ACC112 (cell line): ENCODE data around the gene C5orf15.
A peak's percentile ranks its signal among the peaks of the same experiment; 100 is the strongest.

Experiments used
- H2AFZ ChIP-seq: fragments of 200-600 bp; sonication (generic); one replicate; pipeline ENCODE4 v1.6.0; 2017; ENCODE audit warnings: antibody characterized with exemption, low read length; ENCODE audit not compliant: unreplicated experiment
- H3K27ac ChIP-seq: fragments of 200-600 bp; sonication (generic); 2 replicates; pipeline ENCODE4 v1.5.1; 2014; ENCODE audit warnings: low read depth, mild to moderate bottlenecking, antibody characterized with exemption, low read length, moderate library complexity
- H3K27me3 ChIP-seq: fragments of 200-600 bp; sonication (generic); 2 replicates; pipeline ENCODE4 v1.6.1; 2014; ENCODE audit warnings: mild to moderate bottlenecking, antibody characterized with exemption, low read length, moderate library complexity, mixed read lengths; ENCODE audit not compliant: insufficient read depth
- H3K36me3 ChIP-seq: fragments of 200-600 bp; sonication (generic); 2 replicates; pipeline ENCODE4 v1.6.1; 2016; ENCODE audit warnings: mild to moderate bottlenecking, antibody characterized with exemption, low read length, moderate library complexity, mixed read lengths; ENCODE audit not compliant: insufficient read depth
- H3K4me1 ChIP-seq: fragments of 200-600 bp; sonication (generic); one replicate; pipeline ENCODE4 v1.6.1; 2016; ENCODE audit warnings: low read length, mixed read lengths; ENCODE audit not compliant: insufficient read depth, unreplicated experiment, control insufficient read depth
- H3K4me3 ChIP-seq: fragments of 200-600 bp; sonication (generic); 2 replicates; pipeline ENCODE4 v1.5.1; 2014; ENCODE audit warnings: mild to moderate bottlenecking, low read depth, low read length
- H3K79me2 ChIP-seq: fragments of 200-600 bp; sonication (generic); one replicate; pipeline ENCODE4 v1.6.0; 2016; ENCODE audit warnings: low read length; ENCODE audit not compliant: control insufficient read depth, unreplicated experiment, insufficient read depth

The C5orf15 gene

DNA sequence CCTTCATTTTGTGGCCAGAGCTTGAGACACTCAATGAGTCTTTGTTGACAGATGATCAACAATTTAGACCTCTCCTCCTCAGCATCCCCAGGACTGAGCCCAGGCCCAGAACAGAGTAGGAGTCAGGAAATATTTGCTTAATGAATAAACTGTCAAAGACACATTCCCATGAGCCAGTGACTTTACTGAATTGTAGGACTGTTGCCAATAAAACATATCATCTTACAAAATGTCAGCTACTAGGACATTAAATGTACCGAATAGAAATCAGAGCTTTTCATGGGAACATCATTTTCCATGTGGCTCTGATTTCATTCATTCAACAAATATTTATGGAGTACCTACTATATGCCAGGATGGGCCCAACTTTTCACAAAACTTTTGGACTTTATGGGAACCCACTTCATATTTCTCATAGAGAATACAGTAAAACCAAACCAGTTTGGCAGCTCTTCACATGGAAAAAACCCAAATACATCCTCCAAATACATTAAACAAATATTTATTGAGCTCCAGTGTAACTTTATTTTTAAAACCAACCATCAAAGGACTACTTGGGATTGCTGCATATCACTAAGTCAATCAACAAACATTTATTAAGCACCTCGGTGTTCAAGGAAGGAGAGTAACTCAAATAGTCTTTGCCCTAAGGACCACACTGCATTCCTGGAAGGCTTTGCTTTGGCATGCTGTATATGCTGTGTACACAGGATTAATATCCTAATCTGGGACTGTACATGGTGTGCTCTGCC, 24.9 kb upstream of the C5orf15 start:
- H3K36me3 ChIP-seq = peaks cover 15% of the 10 kb centered on the region
- H2AFZ ChIP-seq = no peak overlapping the region
- H3K27me3 ChIP-seq = no peaks in the 10 kb centered on the region
- H3K4me3 ChIP-seq = no peak overlapping the region
- H3K27ac ChIP-seq = peak overlapping the region; percentile 61
- peaks cover 50% of the 10 kb centered on the region for H3K4me1 ChIP-seq
- peaks cover 89% of the 10 kb centered on the region for H3K79me2 ChIP-seq

DNA sequence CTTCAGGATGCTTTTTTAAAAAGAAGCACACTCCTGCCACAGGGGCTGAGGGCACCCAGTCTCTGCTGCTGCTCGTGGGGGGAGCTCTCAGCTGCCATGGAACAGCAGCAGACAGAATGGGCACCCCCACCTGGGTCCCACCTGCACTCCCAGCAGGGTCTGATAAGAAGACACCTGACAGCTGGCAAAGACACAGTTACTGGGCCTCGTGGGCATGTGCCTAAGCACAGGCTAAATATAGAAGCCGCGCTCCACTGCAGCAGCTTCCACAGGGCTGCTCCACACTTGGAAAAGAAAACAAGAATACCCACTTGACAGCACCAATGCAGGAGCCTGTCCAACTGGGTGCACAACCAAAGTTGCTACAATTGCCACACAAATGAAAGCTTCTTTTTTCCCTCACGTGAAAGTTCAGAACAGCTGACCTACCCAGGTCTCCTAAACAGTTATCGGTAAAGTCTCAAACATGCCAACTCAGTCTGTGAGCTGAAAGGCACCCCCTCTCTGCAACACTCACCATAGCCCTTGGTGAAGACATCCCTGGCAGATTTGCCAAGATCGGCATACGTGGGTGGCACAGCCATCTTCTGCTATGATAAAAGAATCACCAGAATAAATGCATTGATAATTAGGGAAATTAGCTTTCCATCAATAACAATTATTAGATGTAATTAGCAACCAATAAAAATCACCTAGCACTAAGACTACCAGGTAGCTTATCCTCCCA, 24.2 kb upstream of the C5orf15 start:
- peaks cover 86% of the 10 kb centered on the region for H3K79me2 ChIP-seq
- H3K4me3 ChIP-seq = no peak overlapping the region

DNA sequence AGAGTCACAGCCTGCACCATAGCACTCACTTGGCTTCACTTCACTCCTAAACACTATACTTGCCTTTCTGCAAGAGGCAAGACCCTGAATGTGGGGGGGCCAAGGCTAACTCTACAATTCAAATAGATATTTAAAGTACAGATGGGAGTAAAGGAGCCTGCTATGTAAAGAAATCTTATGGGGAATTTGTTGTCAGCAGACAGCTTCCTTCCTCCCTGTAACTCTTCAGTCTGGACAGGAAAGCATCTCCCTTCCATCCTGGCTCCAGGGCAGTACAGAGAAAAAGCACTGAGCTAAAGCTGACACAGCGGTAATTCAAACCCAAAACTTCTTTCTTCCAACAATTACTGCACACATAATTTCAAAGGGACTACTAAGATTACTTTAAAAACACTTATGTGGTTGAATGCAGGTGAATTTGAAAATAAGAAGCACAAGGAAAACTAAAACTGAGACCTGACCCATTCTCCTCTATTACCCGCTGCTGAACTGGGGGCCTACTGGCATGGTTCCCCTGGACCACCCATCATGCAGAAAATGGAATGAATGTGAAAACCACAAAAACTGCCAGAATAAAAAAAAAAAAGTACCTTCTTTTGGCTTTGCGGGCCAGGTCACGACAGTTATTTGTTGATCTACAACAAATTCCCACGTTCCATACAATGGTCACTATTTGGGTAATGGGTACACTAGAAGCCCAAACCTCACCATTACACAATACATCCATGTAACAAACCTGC, 22.9 kb upstream of the C5orf15 start:
- Histone ChIP-seq H3K36me3 (peaks cover 30% of the 10 kb centered on the region), H3K79me2 (peaks cover 88% of the 10 kb centered on the region), H3K27me3 (no peaks in the 10 kb centered on the region), H2AFZ (no peak overlapping the region), H3K27ac (no peak overlapping the region), H3K4me1 (peaks cover 42% of the 10 kb centered on the region), H3K4me3 (no peak overlapping the region)

More for the DNA sequence above, 24.2 kb upstream of the C5orf15 start:
- Histone ChIP-seq H3K27ac (peak overlapping the region; percentile 61; the same call in 1 of the 2 replicates), H3K4me1 (peaks cover 50% of the 10 kb centered on the region), H3K36me3 (peaks cover 20% of the 10 kb centered on the region), H3K27me3 (no peaks in the 10 kb centered on the region), H2AFZ (no peak overlapping the region)

DNA sequence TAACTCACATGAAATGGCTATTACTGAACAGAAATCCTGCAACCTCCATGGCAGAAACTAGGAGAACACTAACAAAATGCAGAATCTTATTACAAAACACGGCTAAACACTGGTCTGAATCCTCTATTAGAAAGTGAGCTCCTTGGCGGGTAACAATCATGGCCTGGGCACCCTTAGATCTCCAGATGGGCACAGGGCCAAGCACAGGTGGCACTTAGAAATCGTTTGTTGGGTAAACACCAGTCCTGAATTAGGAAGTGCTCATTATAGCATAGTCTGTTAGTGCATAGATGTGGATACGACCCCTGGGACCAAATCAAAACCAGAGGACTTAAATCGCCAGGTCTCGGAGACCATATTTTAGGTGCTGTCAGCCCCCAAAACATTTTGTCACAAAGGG, 22.0 kb upstream of the C5orf15 start:
- Histone ChIP-seq H3K4me3 (no peak overlapping the region), H3K79me2 (peaks cover 88% of the 10 kb centered on the region), H3K27ac (no peak overlapping the region), H3K36me3 (peaks cover 30% of the 10 kb centered on the region), H3K4me1 (peaks cover 41% of the 10 kb centered on the region), H3K27me3 (no peaks in the 10 kb centered on the region), H2AFZ (no peak overlapping the region)

DNA sequence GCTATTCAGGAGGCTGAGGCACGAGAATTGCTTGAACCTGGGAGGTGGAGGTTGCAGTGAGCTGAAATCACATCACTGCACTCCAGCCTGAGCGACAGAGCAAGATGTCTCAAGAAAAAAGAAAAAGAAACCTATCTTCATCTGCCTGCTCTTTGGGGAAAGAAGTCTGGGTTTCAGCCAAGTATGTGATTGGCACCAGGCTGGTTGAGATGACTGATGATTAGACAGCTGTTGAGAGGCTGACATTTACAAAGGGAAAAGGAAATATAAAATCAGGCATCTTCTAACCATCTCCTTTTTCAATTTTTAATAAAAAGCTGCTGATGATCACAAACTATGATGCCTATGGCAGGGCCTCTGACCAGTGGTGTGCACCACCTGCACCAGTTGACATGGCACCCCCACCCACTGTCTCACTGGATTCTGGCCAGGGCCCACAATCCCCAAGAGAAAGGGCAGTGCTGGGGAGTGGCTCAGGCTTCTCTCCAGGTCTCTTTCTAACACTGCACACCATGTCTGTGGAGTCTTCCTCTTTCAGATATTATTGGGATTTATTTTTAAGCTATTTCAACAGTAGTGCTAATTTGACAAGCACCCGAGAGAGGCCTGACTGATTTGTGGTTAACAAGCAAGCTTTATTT, 17.2 kb upstream of the C5orf15 start:
- Histone ChIP-seq H3K79me2 (peaks cover 64% of the 10 kb centered on the region), H2AFZ (no peak overlapping the region), H3K36me3 (peaks cover 34% of the 10 kb centered on the region), H3K27me3 (no peaks in the 10 kb centered on the region), H3K4me1 (peaks cover 9% of the 10 kb centered on the region), H3K4me3 (no peak overlapping the region), H3K27ac (no peak overlapping the region)

DNA sequence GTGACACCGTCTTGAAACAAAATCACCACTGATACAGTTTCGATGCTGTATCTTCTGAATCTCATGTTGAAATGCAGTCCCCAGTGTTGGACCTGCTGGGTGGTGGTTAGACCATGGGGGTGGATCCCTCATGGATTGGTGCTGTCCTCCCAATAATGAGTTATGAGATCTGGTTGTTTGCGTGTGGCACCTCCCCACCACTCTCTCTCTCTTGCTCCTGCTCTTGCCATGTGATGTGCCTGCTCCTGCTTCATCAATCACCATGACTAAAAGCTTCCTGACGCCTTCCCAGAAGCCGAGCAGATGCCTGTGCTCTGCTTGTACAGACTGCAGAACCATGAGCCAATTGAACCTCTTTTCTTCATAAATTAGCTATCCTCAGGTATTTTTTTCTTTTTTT, 15.2 kb upstream of the C5orf15 start:
- Histone ChIP-seq H3K4me3 (no peak overlapping the region), H3K36me3 (peaks cover 24% of the 10 kb centered on the region), H3K27me3 (no peaks in the 10 kb centered on the region), H2AFZ (no peak overlapping the region), H3K79me2 (peaks cover 58% of the 10 kb centered on the region), H3K4me1 (peaks cover 9% of the 10 kb centered on the region), H3K27ac (no peak overlapping the region)

DNA sequence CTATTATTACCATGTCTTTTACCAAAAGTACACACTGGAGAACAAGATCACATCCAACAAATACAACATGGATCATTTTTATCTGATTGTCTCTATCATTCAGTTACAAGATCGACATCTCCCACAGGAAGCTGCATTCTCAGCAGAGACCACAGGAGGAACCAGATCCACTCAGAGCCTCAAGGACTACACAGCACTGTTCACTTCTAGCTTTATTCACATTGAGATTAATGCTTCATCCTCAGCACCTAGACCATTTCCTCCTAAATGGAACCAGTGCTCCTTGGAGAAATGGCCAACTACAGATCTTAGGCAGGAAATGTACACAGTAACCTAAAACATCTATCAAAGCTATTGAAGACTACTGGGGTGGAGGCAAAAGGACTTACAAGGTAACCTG, 13.3 kb upstream of the C5orf15 start:
- Histone ChIP-seq H3K4me1 (peaks cover 23% of the 10 kb centered on the region), H3K79me2 (peaks cover 48% of the 10 kb centered on the region), H3K27me3 (no peaks in the 10 kb centered on the region), H2AFZ (no peak overlapping the region), H3K36me3 (peaks cover 17% of the 10 kb centered on the region), H3K4me3 (no peak overlapping the region), H3K27ac (no peak overlapping the region)

DNA sequence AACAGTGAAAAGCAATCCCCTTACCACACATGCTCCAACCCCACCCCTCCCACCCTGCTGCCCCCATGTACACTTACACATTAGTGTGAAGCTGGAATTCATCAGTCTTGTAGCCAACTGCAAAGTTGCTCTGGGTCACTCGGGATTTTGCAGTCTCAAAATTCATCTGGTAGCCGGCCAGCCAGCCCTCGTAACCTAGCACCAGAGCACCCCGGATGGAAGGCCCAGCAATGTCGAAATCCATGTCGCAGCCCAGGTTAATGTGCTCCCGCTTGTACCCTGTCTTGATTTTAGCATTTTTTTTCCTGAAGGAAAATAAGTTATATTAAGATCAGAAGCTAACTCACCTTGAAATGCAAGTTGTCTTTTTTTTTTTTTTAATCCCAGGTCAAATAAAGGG, 12.2 kb upstream of the C5orf15 start:
- Histone ChIP-seq H3K79me2 (peaks cover 38% of the 10 kb centered on the region), H3K4me3 (no peak overlapping the region), H3K27ac (no peak overlapping the region), H3K4me1 (peaks cover 17% of the 10 kb centered on the region), H2AFZ (no peak overlapping the region), H3K27me3 (no peaks in the 10 kb centered on the region), H3K36me3 (peaks cover 15% of the 10 kb centered on the region)

DNA sequence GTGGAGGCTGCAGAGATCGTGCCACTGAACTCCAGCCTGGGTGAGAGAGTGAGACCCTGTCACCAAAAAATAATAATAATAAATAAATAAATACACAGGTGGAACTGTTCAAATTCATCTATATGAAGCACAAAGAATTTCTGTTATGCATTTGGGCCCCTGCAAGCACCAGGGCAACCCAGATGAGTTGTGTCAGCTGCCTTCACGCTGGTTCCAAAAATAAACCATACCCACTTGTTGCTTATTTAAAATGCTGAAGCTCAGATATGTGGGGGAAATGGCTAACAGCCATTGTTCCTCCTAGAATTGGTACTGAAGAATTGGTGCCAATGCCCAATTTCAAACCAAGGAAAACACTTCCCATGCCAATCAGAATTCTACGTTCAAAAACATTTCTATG, 10.5 kb upstream of the C5orf15 start:
- peaks cover 23% of the 10 kb centered on the region for H3K36me3 ChIP-seq
- H3K27me3 ChIP-seq = no peaks in the 10 kb centered on the region
- peaks cover 29% of the 10 kb centered on the region for H3K79me2 ChIP-seq
- H3K4me1 ChIP-seq = peaks cover 14% of the 10 kb centered on the region
- no peak overlapping the region for H2AFZ ChIP-seq
- H3K27ac ChIP-seq = no peak overlapping the region
- H3K4me3 ChIP-seq = no peak overlapping the region

DNA sequence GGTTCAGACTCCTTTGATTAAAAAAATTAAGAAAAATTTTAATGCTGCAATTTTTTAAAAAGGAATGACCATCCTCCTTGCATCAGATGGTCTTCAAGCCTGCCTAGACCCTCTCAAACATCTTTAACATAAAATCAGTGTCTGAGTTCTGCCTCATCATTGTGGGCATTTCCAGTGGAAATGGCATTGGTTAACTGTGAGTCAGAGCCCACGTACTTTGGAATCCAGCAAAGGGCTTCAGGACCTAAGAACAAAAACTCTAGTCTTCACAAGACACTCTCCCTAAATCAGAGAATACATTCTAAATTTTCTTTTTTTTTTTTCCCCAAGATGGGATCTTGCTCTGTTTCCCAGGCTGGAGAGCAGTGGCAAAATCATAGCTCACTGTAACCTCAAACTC, 9.4 kb upstream of the C5orf15 start:
- H3K36me3 ChIP-seq = peaks cover 27% of the 10 kb centered on the region
- H3K4me3 ChIP-seq = no peak overlapping the region
- peaks cover 14% of the 10 kb centered on the region for H3K4me1 ChIP-seq

More for the DNA sequence above, 9.4 kb upstream of the C5orf15 start:
- peaks cover 25% of the 10 kb centered on the region for H3K79me2 ChIP-seq
- peak overlapping the region; percentile 74 for H3K27ac ChIP-seq
- H3K27me3 ChIP-seq = no peaks in the 10 kb centered on the region
- no peak overlapping the region for H2AFZ ChIP-seq
